Fibroblast of the aortic adventitia (primary cell): ENCODE results near the gene GRAP2. TPM values are rescaled to one million over a fixed set of nuclear protein-coding genes. Genes with fewer than 3 reads are reported as not detected.

Experiments
- DNase-seq: peaks from one replicate; pipeline ENCODE4 v3.0.0-alpha.2; 2010; ENCODE audit warnings: low read depth
- H3K4me3 ChIP-seq: 2 replicates; pipeline ENCODE4 v1.5.1; 2011; ENCODE audit warnings: low read depth, mild to moderate bottlenecking, control low read depth, low read length, moderate library complexity
- CTCF ChIP-seq: IDR thresholded peaks from 2 replicates; pipeline ENCODE4 v1.5.1; 2011; ENCODE audit warnings: mild to moderate bottlenecking, low read length, control low read depth, inconsistent platforms; ENCODE audit not compliant: insufficient read depth
- total RNA-seq: library from RNA; depleted of rRNA; stranded (reverse); fragments of >200 nt; gene quantifications from 2 replicates; pipeline ENCODE4 v1.2.3, GENCODE V29; 2012; ENCODE audit warnings: low replicate concordance

Gene GRAP2
- total RNA-seq, 1 donor, result not detected

DNA sequence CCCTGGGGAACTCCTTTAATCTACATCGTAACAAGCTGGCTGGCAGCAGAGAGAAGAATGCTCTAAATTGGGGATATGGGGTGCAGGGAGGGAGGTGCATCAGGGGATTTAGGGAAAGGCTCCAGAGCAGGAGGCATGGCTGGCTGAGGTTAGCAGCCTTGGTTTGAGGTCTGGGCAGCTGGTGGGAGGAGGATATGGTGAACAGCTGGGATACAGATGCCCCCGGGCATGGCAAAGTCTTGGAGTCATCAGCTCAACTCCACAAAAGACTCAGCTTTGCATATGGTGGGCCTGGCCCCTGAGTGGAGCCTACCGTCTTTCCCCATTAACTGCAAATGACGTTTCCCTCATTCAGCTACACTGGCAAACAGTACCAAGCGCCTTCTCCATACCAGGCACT lies 99.3 kb downstream of the GRAP2 start:
- no peak for DNase-seq
- no peak overlapping the region for H3K4me3 ChIP-seq
- no peak for TF ChIP-seq CTCF

DNA sequence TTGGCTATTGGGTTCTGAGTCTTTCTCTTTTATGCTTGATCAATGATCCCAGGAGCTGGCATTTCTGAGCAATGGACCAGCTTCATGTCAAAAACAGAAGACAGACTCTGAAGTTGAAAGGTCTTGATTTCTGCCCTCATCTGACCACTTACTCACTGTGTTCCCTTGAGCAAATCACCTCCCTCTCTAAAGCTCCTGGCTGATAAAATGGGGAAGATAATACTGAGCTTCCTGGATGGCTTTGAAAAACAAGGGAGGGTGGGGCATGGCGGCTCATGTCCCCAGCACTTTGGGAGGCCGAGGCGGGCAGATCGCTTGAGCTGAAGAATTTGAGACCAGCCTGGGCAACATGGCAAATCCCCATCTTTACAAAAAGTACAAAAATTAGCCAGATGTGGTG lies 100.2 kb downstream of the GRAP2 start:
- TF ChIP-seq CTCF, result no peak
- no peak overlapping the region for H3K4me3 ChIP-seq
- no peak for DNase-seq

GRCh38 chr22:40001800-40002577 lies 101.1 kb downstream of the GRAP2 start:
- no peak overlapping the region for H3K4me3 ChIP-seq
- TF ChIP-seq CTCF, result no peak
- peak; percentile 3 for DNase-seq

GRCh38 chr22:40002935-40003715 lies 102.2 kb downstream of the GRAP2 start:
- DNase-seq, result no peak
- TF ChIP-seq CTCF, result no peak
- no peak overlapping the region for H3K4me3 ChIP-seq

- no peak for DNase-seq
- TF ChIP-seq CTCF, result no peak
- H3K4me3 ChIP-seq, result no peak overlapping the region
These were observed 104.0 kb downstream of the GRAP2 start for GRCh38 chr22:40004836-40005235.

- TF ChIP-seq CTCF, result no peak
- H3K4me3 ChIP-seq, result no peak overlapping the region
- DNase-seq, result no peak
These were observed 105.8 kb downstream of the GRAP2 start for GRCh38 chr22:40006641-40007040.
